GM19397 (cell line): ENCODE measurements around the gene RNF208.
"Not testable (repeated sequence)": the region's sequence is repeated elsewhere in the genome, so short reads cannot be mapped to it uniquely, and the experiment has no call there.

Experiments used
- ATAC-seq: cut with Tn5 transposase; IDR thresholded peaks from one replicate; pipeline ENCODE4 v1.9.1; 2021; ENCODE audit warnings: mild to moderate bottlenecking, moderate library complexity; ENCODE audit not compliant: unreplicated experiment

Gene RNF208

GRCh38 chr9:137253717-137254623, 31.9 kb upstream of the RNF208 start:
- no peak for ATAC-seq

DNA sequence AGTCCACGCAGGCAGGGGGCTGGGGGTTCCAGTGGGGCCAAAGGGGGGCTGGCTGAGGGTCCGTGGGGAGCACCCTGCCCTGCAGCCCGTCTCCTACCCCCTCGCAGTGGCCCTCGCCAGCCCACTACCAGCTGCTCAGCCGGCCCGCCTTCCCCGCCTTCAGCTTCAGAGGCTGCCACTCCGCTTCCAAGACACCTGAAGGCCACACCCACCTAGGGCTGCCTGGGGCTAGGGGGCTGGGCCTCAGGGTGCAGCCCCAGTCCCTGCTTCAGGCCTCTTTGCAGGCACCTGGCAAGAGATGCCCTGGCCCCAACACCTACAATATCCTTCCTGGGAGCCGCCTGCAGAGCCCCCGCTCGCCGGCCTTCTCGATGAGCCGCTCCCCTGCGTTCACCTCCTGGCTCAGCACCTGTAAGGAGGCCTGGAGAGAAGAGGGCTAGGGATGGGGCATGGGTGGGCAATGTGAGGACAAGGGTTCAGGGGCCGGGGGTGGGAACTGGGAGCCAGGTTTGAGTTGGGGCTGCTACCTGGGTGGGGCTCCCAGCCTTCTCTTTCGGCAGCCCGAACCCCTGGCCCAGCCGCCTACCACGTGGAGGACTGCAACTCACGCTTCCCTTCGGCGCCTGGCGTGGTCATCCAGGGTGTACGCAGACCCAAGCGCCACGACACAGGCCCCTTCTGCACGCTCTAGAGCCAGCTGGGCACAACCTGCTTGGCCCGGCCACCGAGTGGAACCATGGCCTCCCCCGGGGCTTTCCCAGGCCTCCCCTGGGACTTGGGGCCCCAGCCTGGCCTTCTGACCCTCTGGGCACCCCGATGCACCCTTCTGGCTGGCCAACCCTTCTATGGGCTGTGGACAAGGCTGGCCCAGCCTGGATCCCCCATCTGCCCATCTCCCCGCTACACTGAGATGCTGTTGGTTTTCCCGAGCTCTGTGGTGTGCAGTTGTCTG, 30.8 kb upstream of the RNF208 start:
- no peak for ATAC-seq

DNA sequence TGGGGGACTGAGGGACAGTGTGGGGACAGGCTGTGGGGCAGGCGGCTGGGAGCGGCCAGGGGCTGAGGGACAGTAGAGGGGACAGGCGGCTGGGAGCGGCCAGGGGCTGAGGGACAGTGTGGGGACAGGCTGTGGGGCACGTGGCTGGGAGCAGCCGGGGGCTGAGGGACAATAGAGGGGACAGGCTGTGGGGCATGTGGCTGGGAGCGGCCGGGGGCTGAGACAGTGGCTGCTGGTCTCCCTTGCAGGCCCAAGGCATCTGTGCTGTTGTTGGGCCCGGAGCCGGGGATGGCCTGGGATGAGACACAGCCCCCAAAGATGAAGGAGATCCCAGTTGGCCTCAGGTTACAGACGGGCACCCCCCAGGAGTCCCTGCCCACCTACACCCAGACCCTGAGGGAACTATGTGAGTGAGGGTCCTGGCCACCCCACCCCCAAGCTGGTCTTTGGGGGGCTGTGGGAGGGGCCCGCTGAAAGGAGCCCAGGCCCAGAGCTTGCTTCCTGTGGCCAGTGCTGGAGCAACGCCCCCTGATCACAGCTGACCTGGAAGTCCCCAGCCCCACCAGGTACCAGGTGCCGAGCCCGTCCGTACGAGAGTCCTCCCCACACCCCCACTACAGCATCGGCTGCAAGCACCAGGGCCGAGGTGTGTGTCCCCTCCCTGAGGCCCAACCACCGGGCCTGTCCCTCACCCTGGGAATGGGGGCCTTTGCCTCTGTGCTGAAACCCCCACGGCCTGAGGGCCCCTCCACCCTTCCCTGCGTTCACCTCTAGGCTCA, 29.6 kb upstream of the RNF208 start:
- ATAC-seq: no peak

DNA sequence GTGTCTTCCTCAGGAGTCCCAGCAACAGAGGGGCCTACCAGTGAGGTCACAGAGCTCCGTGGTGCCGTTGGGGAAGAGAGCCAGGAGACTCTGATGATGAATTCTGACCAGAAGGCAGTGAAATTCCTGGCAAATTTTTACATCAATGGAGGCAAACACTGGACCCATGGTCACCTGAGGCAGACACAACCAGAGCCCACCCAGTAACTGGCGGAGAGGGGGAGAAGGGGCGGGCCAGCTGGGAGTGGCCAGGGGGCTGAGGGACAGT, 29.1 kb upstream of the RNF208 start, which contains the start of gene STPG3:
STPG3 (plus strand) TSS at position 93 of the 268 bp plus-strand sequence; CDS start at position 94, 1 bp downstream.
- no peak for ATAC-seq

DNA sequence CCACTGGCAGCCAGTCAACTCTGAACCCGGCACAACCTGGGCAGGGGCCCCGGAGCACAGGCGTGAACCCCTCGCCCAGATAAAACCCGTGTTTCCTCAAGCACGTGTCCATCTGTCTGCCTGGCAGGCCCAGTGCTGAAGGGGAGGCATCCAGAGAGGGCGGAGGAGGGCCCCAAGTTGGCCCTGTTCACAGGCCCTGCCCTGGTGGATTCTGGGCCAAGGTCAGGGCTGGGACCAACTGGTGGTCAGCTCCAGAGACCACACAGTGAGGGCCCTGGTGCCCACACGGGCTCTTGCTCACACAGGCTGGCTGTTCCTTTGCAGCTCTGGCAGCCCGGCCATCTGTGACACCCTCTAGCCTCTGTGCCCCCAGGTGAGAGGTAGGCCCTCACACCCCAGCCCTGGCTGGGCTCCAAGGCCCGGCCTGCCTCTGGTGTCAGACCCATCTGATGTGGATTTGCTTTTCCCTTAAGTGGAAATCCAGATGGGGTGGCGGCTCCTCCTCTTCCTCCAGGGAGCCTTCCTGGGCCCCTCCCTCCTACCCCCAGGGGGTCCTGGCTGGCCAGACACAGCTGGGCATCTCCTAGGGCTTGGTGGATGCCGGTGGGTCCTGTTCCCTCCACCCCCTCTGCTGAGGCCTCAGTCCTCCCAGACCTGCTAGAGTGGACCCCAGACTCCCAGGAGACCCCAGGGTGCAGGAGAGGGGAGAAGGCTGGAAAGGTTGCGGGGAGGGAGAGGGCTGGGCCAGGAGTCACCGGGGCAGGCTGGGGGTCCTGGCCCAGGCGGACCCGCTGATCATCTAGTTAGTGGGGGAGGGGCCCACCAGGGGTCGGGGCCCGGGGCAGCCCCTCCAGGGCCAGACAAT, 28.5 kb upstream of the RNF208 start:
- ATAC-seq: no peak

GRCh38 chr9:137247916-137248175, 25.8 kb upstream of the RNF208 start:
- no peak for ATAC-seq

GRCh38 chr9:137247135-137247915, 25.3 kb upstream of the RNF208 start:
- ATAC-seq: no peak

GRCh38 chr9:137245450-137246421, 23.7 kb upstream of the RNF208 start:
- ATAC-seq: no peak

- no peak for ATAC-seq
Observed at GRCh38 chr9:137244486-137245449, 22.7 kb upstream of the RNF208 start.

GRCh38 chr9:137243626-137244485, 21.8 kb upstream of the RNF208 start:
- ATAC-seq: no peak

DNA sequence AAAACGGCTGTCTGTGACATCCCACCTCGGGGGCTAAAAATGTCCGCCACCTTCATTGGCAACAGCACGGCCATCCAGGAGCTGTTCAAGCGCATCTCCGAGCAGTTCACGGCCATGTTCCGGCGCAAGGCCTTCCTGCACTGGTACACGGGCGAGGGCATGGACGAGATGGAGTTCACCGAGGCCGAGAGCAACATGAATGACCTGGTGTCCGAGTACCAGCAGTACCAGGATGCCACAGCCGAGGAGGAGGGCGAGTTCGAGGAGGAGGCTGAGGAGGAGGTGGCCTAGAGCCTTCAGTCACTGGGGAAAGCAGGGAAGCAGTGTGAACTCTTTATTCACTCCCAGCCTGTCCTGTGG, 21.2 kb upstream of the RNF208 start:
- ATAC-seq: not testable (repeated sequence)

DNA sequence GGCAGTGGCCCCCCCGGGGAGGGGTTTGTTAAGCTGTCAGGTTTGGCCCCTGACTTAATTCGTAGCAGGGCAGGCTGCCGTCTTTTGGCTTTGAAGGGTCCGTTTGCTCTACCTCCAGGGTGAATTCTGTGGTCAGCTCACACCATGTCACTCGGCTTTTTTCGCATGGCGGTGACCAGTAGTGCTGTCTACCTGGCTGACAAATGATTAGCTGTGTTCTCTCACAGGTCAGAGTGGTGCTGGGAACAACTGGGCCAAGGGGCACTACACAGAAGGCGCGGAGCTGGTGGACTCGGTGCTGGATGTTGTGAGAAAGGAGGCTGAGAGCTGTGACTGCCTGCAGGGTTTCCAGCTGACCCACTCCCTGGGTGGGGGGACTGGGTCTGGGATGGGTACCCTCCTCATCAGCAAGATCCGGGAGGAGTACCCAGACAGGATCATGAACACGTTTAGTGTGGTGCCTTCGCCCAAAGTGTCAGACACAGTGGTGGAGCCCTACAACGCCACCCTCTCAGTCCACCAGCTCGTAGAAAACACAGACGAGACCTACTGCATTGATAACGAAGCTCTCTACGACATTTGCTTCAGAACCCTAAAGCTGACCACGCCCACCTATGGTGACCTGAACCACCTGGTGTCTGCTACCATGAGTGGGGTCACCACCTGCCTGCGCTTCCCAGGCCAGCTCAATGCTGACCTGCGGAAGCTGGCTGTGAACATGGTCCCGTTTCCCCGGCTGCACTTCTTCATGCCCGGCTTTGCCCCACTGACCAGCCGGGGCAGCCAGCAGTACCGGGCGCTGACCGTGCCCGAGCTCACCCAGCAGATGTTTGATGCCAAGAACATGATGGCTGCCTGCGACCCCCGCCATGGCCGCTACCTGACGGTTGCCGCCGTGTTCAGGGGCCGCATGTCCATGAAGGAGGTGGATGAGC, 20.5 kb upstream of the RNF208 start:
- no peak for ATAC-seq

GRCh38 chr9:137241490-137242268, 19.6 kb upstream of the RNF208 start:
- no peak for ATAC-seq

DNA sequence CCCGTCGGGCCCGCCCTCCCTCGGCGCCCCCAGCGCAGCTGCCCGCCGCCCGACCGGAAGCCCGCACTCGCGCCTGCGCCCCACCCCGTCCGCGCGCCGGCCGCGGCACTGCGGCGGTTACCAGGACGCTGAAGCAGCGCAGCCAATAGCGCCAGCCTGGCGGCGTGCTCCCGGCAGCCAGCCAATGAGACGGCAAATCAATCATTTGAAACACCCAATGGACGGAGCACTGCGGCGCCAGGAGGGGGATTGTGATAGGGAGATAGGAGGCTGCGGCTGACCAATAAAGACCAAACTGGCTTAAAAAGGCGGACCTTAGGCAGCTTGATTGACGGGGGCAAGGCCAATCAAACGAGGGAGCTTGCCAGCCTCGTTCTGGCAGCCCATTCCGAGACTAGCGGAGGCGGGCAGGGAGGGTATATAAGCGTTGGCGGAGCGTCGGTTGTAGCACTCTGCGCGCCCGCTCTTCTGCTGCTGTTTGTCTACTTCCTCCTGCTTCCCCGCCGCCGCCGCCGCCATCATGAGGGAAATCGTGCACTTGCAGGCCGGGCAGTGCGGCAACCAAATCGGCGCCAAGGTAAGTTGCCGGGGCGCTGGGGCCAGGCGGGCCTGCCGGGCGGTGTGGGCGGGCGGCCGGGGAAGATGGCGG, 18.9 kb upstream of the RNF208 start, which contains the start of gene TUBB4B:
TUBB4B (plus strand) TSS at position 447 of the 649 bp plus-strand sequence; CDS start at position 521, 74 bp downstream.
- peak; percentile 67 for ATAC-seq
